ENCODE results near the gene MTA2.

MTA2 gene

GRCh38 chr11:62612366-62613290 is 11.0 kb upstream of the MTA2 start, which contains the start of the genes EML3 and ROM1:
Gene EML3, minus strand, starts transcription at chr11:62612775. Its CDS starts 318 bp downstream, at chr11:62612457.
Gene ROM1, plus strand, starts transcription at chr11:62613257. Its CDS starts 25 bp downstream, at chr11:62613282.
- in situ Hi-C loops (cut with MboI; ENCODE audit: low sequenced_read_pairs) = no loop called here

- in situ Hi-C loops (cut with MboI; ENCODE audit: low sequenced_read_pairs) = no loop called here
These were observed 10.2 kb upstream of the MTA2 start for GRCh38 chr11:62611705-62612365.

- in situ Hi-C loops (cut with MboI; ENCODE audit: low sequenced_read_pairs) = no loop called here
These were observed 9.4 kb upstream of the MTA2 start for GRCh38 chr11:62610814-62611704.

GRCh38 chr11:62610403-62610802 is 8.7 kb upstream of the MTA2 start:
- in situ Hi-C loops (cut with MboI; ENCODE audit: low sequenced_read_pairs) = no loop called here

GRCh38 chr11:62608776-62609175 is 7.1 kb upstream of the MTA2 start:
- in situ Hi-C loops (cut with MboI; ENCODE audit: low sequenced_read_pairs) = no loop called here

- in situ Hi-C loops (cut with MboI; ENCODE audit: low sequenced_read_pairs) = no loop called here
These were observed 6.0 kb upstream of the MTA2 start for GRCh38 chr11:62607714-62608113.

GRCh38 chr11:62605902-62606301 is 4.2 kb upstream of the MTA2 start:
- in situ Hi-C loops (cut with MboI; ENCODE audit: low sequenced_read_pairs) = no loop called here

GRCh38 chr11:62605467-62605866 is 3.8 kb upstream of the MTA2 start:
- in situ Hi-C loops (cut with MboI; ENCODE audit: low sequenced_read_pairs) = no loop called here

GRCh38 chr11:62604460-62605120 is 2.9 kb upstream of the MTA2 start:
- in situ Hi-C loops (cut with MboI; ENCODE audit: low sequenced_read_pairs) = no loop called here

- in situ Hi-C loops (cut with MboI; ENCODE audit: low sequenced_read_pairs) = no loop called here
These were observed 2.2 kb upstream of the MTA2 start for GRCh38 chr11:62603776-62604299.

GRCh38 chr11:62603072-62603408 is 1.4 kb upstream of the MTA2 start:
- in situ Hi-C loops (cut with MboI; ENCODE audit: low sequenced_read_pairs) = no loop called here

GRCh38 chr11:62602141-62603071 is 741 bp upstream of the MTA2 start:
- in situ Hi-C loops (cut with MboI; ENCODE audit: low sequenced_read_pairs) = no loop called here

- in situ Hi-C loops (cut with MboI; ENCODE audit: low sequenced_read_pairs) = no loop called here
These were observed 618 bp downstream of the MTA2 start for GRCh38 chr11:62601122-62601371.

- in situ Hi-C loops (cut with MboI; ENCODE audit: low sequenced_read_pairs) = no loop called here
These were observed 1.1 kb downstream of the MTA2 start for GRCh38 chr11:62600367-62601121.

- in situ Hi-C loops (cut with MboI; ENCODE audit: low sequenced_read_pairs) = loop anchor here (10.0 kb wide), 1 partner anchor 105 kb away; the partner anchor contains the start of genes BSCL2 and GNG3
These were observed 1.8 kb downstream of the MTA2 start for GRCh38 chr11:62599901-62600300.

GRCh38 chr11:62599069-62599696 is 2.5 kb downstream of the MTA2 start:
- in situ Hi-C loops (cut with MboI; ENCODE audit: low sequenced_read_pairs) = loop anchor here (10.0 kb wide), 1 partner anchor 106 kb away; the partner anchor contains the start of genes BSCL2 and GNG3

GRCh38 chr11:62595124-62595523 is 6.5 kb downstream of the MTA2 start:
- in situ Hi-C loops (cut with MboI; ENCODE audit: low sequenced_read_pairs) = loop anchor here (10.0 kb wide), 1 partner anchor 110 kb away; the partner anchor contains the start of genes BSCL2 and GNG3

Measured in HL-60/S4 treated with retinoic acid at 250 ng/mL for 4 days and 3 days (cell line).